Transverse colon (tissue), 4 donors: ENCODE measurements around the gene TRAPPC3L. TPM values are rescaled to one million over a fixed set of nuclear protein-coding genes. Genes with fewer than 3 reads are reported as not detected.

ENCODE experiments used
- DNase-seq: peaks from one replicate; pipeline ENCODE4 v3.0.0-alpha.2; 2019
- H3K27ac ChIP-seq, 4 donors: fragments of 200-600 bp; sonication (generic); 2 replicates each; pipeline ENCODE4 v1.5.1; 2016 to 2018; ENCODE audit warnings: inconsistent platforms in 4 of 4
- H3K27me3 ChIP-seq: fragments of 200-600 bp; sonication (generic); 2 replicates; pipeline ENCODE4 v1.5.1; 2017; ENCODE audit warnings: inconsistent platforms
- H3K36me3 ChIP-seq, 4 donors: fragments of 200-600 bp; sonication (generic); 2 replicates each; pipeline ENCODE4 v1.5.1; 2017 to 2019; ENCODE audit warnings: inconsistent platforms in 4 of 4
- H3K4me1 ChIP-seq, 4 donors: fragments of 200-600 bp; sonication (generic); 2 replicates each; pipeline ENCODE4 v1.5.1; 2017 to 2020; ENCODE audit warnings: inconsistent platforms in 4 of 4
- H3K4me3 ChIP-seq, 4 donors: fragments of 200-600 bp; sonication (generic); 1 replicate in 1 of 4; 2 replicates in 3 of 4; pipeline versions ENCODE4 v1.5.1 to v1.6.1; 2017 to 2019; ENCODE audit warnings: inconsistent platforms in 4 of 4
- H3K9me3 ChIP-seq, 2 donors: fragments of 200-600 bp; sonication (generic); 2 replicates each; pipeline ENCODE4 v1.5.1; 2017 to 2019; ENCODE audit warnings: inconsistent platforms in 2 of 2
- CTCF ChIP-seq, 5 experiments: fragments of 200-600 bp in 3 of 5; fragments of 450-650 bp in 2 of 5; sonication (generic) in 3 of 5; IDR thresholded peaks; 1 replicate in 2 of 5; 2 replicates in 3 of 5; pipeline ENCODE4 v1.5.1; 2016 to 2017; ENCODE audit warnings: antibody characterized with exemption in 5 of 5, inconsistent platforms in 3 of 5, mild to moderate bottlenecking in 2 of 5, moderate library complexity in 1 of 5
- EP300 ChIP-seq: sonication (generic); formaldehyde crosslinking; IDR thresholded peaks from one replicate; pipeline ENCODE4 v1.6.1; 2017; ENCODE audit warnings: antibody characterized with exemption, low read depth
- POLR2A ChIP-seq: fragments of 450-650 bp; IDR thresholded peaks from one replicate; pipeline ENCODE4 v1.6.1; 2016; ENCODE audit warnings: antibody characterized with exemption, mild to moderate bottlenecking, moderate library complexity
- POLR2AphosphoS5 ChIP-seq, 3 donors: sonication (generic); formaldehyde crosslinking; IDR thresholded peaks; one replicate each; pipeline ENCODE4 v1.6.1; 2016; ENCODE audit warnings: antibody characterized with exemption in 3 of 3
- WGBS, 2 donors: methylation state at CpG; one replicate each; pipeline ENCODE4 v1.1.5; 2018; ENCODE audit warnings: low coverage in 1 of 2; 5-methylcytosine and 5-hydroxymethylcytosine counted together
- in situ Hi-C, 4 donors: fragments of 200-750 bp; cut with MboI; loops; one replicate each; pipeline versions ENCODE4 v1.15.0 to v1.15.1; 2017; ENCODE audit warnings: low sequenced_read_pairs in 3 of 4, low pct_ligation_motif_present in 1 of 4, low pct_unique_long_range_greater_than_20kb in 1 of 4
- intact Hi-C: fragments of 100-400 bp; cut with DNase I; formaldehyde crosslinking; loops from one replicate; pipeline ENCODE4 v1.15.1; 2023; ENCODE audit warnings: low total_unique reads
- total RNA-seq, 4 donors: library from RNA; depleted of rRNA; stranded (reverse); fragments of >200 nt; gene quantifications; one replicate each; pipeline ENCODE4 v1.1.0, GENCODE V29; 2016

The TRAPPC3L gene
- total RNA-seq, 4 donors from 2014 or later: not detected

- H3K4me1 ChIP-seq: peaks cover 0 to 19% (median 0%) of the 10 kb centered on the region in 4 donors
- no peaks in the 10 kb centered on the region for H3K9me3 ChIP-seq
- TF ChIP-seq POLR2A: no peak
- TF ChIP-seq CTCF (IDR thresholded peaks at IDR 0.05): no peak
- no peak for TF ChIP-seq POLR2AphosphoS5 (IDR thresholded peaks at IDR 0.05)
- no peak for TF ChIP-seq EP300
- WGBS, 2 donors: 71 to 79% methylated on average over 2 to 4 of the region's 4 CpGs
- H3K27ac ChIP-seq: no peak overlapping the region
- no peak for DNase-seq
- intact Hi-C loops: no loop called here
- in situ Hi-C loops: no loop called here
- no peaks in the 10 kb centered on the region for H3K27me3 ChIP-seq
- no peak overlapping the region for H3K4me3 ChIP-seq
- H3K36me3 ChIP-seq: no peaks in the 10 kb centered on the region
These were observed 31.4 kb downstream of the TRAPPC3L start for GRCh38 chr6:116514111-116514510.

- Histone ChIP-seq H3K4me3 (peak overlapping the region in 1 of 4 donors; percentile 29), H3K36me3 (no peaks in the 10 kb centered on the region), H3K4me1 (peaks cover 0 to 19% (median 0%) of the 10 kb centered on the region in 4 donors), H3K27ac (no peak overlapping the region), H3K9me3 (no peaks in the 10 kb centered on the region), H3K27me3 (no peaks in the 10 kb centered on the region)
- DNase-seq: no peak
- TF ChIP-seq POLR2AphosphoS5 (IDR thresholded peaks at IDR 0.05) (no peak), POLR2A (no peak), EP300 (no peak), CTCF (IDR thresholded peaks at IDR 0.05) (no peak)
- 77 to 81% methylated on average over 2 of the region's 2 CpGs for WGBS, 2 donors
- in situ Hi-C loops (no loop called here), intact Hi-C loops (no loop called here)
These were observed 32.1 kb downstream of the TRAPPC3L start for GRCh38 chr6:116513224-116513875.

- Histone ChIP-seq H3K4me1 (peaks cover 0 to 19% (median 0%) of the 10 kb centered on the region in 4 donors), H3K27ac (peak overlapping the region; percentile 77 to 86 (median 81)), H3K9me3 (no peaks in the 10 kb centered on the region), H3K27me3 (no peaks in the 10 kb centered on the region), H3K36me3 (no peaks in the 10 kb centered on the region), H3K4me3 (peak overlapping the region in 2 of 4 donors; percentile 29 to 44)
- DNase-seq: no peak
- in situ Hi-C loops (no loop called here), intact Hi-C loops (no loop called here)
- TF ChIP-seq CTCF (IDR thresholded peaks at IDR 0.05) (no peak), POLR2AphosphoS5 (IDR thresholded peaks at IDR 0.05) (no peak), EP300 (no peak), POLR2A (no peak)
These were observed 32.8 kb downstream of the TRAPPC3L start for GRCh38 chr6:116512734-116513133.

GRCh38 chr6:116512111-116512559 is 33.3 kb downstream of the TRAPPC3L start:
- no peaks in the 10 kb centered on the region for H3K9me3 ChIP-seq
- H3K36me3 ChIP-seq: no peaks in the 10 kb centered on the region
- in situ Hi-C loops (no loop called here), intact Hi-C loops (no loop called here)
- WGBS, 2 donors: 48 to 59% methylated on average over 4 of the region's 4 CpGs
- TF ChIP-seq CTCF (IDR thresholded peaks at IDR 0.05): no peak
- H3K27me3 ChIP-seq: no peaks in the 10 kb centered on the region
- H3K4me1 ChIP-seq: peaks cover 0 to 19% (median 0%) of the 10 kb centered on the region in 4 donors
- H3K27ac ChIP-seq: peak overlapping the region; percentile 77 to 86 (median 81)
- DNase-seq: no peak
- H3K4me3 ChIP-seq: peak overlapping the region in 3 of 4 donors; percentile 24 to 44 (median 29)
